IPS DF 6.9 (cell line): ENCODE measurements around the gene CCDC24.
A peak's percentile ranks its signal among the peaks of the same experiment; 100 is the strongest.

Experiments used
- DNase-seq: peaks from one replicate; pipeline ENCODE4 v3.0.0-alpha.2; 2013; ENCODE audit warnings: low read depth, low spot score
- H3K27ac ChIP-seq: one replicate; pipeline ENCODE4 v1.5.1; 2013; ENCODE audit warnings: low read length, control low read depth
- H3K27me3 ChIP-seq: 2 replicates; pipeline ENCODE4 v1.6.1; 2013; ENCODE audit warnings: mild to moderate bottlenecking, low read length; ENCODE audit not compliant: control insufficient read depth, insufficient read depth
- H3K36me3 ChIP-seq: 2 replicates; pipeline ENCODE4 v1.6.1; 2013; ENCODE audit warnings: low read length; ENCODE audit not compliant: control insufficient read depth, insufficient read depth
- H3K4me1 ChIP-seq: 2 replicates; pipeline ENCODE4 v1.6.1; 2013; ENCODE audit warnings: low read length; ENCODE audit not compliant: control insufficient read depth, insufficient read depth
- H3K4me3 ChIP-seq: 2 replicates; pipeline ENCODE4 v1.5.1; 2013; ENCODE audit warnings: mild to moderate bottlenecking, low read length
- H3K9me3 ChIP-seq: 2 replicates; pipeline ENCODE4 v1.6.1; 2013; ENCODE audit warnings: low read length, inconsistent platforms; ENCODE audit not compliant: control insufficient read depth, insufficient read depth
- WGBS: extraction: QIAGEN DNeasy Blood & Tissue Kit; methylation state at CpG from one replicate; pipeline ENCODE4 v1.1.7; 2013; ENCODE audit warnings: mixed read lengths, missing lambda C conversion rate; ENCODE audit not compliant: insufficient read length, insufficient coverage; 5-methylcytosine and 5-hydroxymethylcytosine counted together

The CCDC24 gene

DNA sequence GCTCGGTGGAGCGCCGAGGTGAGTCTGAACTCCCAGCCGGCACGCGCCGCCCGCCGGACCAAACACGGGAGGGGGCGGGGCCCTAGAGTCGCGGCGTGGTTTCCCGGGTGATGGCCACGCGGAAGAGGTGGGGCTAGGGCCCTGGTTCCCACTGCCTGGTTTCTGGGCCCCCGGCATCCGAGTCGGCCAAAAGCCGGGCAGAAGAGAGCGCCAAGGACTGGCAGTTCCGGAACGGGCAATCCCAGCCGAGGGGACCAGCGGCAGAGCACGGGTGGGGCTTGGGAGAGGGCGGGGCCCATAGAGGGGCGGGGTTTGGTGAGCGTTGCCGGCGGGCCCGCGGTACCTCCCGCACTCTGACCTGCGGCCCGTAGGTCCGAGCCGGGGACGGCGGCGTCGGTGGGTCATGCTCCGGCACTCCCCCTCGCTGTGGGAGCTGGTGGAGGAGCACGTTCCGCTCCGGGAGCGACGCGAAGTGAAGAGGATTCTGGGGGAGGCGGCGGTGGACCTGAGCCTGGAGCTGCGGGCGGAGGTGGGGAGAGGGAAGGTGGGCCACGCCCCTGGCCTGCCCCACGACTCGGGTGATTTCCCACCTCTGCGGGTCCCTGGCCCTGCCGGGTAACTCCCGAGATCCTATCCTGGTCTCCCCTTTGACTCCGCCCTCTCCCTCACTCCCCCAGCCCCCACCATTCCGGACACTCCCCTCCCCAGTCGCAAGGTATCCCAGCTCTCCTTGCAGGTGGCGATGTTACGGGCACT is at the start of gene CCDC24:
CCDC24 (plus strand) TSS at position 124 of the 756 bp plus-strand sequence; CDS start at position 404, 280 bp downstream.
- no peak within 1 kb of the TSS for H3K27ac ChIP-seq

DNA sequence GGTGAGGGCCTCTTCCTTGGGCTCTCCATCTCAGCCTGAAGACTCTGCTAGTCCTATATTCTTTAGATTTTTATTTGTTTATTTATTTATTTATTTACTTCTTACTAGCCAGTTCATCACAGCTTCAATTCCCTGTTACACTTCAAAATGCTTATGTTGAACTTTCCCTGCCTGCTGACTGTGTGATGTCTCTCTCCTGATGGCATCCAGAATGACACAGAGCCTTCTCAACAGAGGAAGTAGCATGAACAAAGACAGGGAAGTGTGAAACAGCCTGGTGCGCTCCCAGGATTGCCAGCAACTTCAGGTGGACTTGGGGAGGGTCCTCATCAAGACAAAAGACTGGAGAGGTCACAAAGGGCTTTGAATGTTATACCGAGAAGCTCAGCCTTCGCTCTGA is 49.0 kb upstream of the CCDC24 start:
- no peak for DNase-seq
- WGBS = no CpG with 5 or more reads among the region's 3 CpGs
- H3K27ac ChIP-seq = no peak overlapping the region
- H3K9me3 ChIP-seq = no peaks in the 10 kb centered on the region
- H3K4me3 ChIP-seq = no peak overlapping the region
- no peaks in the 10 kb centered on the region for H3K36me3 ChIP-seq
- 0 out of 2 replicates have a peak, but pooled peaks cover 4% of the 10 kb centered on the region for H3K4me1 ChIP-seq
- H3K27me3 ChIP-seq = no peaks in the 10 kb centered on the region

More for the DNA sequence above, at the start of gene CCDC24:
- H3K4me1 ChIP-seq = peaks cover 4% of the 10 kb centered on the region; the same call in 1 of the 2 replicates
- H3K9me3 ChIP-seq = no peaks in the 10 kb centered on the region
- H3K27me3 ChIP-seq = no peaks in the 10 kb centered on the region
- H3K4me3 ChIP-seq = peak within 1 kb of the TSS; percentile 67; the same call in 1 of the 2 replicates
- peak; percentile 50 for DNase-seq
- WGBS = no CpG with 5 or more reads among the region's 66 CpGs
- H3K36me3 ChIP-seq = no peaks in the 10 kb centered on the region

DNA sequence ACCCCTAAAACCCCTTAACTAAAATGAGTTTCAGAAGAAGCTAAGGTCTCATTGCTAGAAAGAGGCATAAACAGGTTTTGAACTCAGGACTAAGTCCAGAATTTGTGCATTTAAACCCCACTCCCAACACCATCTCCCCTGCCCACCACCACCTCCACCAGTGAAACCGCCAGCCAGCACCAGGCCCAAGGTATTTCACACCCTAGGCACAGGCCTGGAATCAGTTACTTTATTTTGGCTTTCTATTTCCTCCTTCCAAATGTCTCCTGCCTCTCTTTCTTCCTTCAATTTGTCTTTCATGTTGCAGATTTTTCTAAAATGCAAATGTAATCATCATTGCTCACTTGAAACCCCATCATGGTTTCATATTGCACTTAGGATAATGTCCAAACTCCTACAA is 46.5 kb upstream of the CCDC24 start:
- peaks cover 3% of the 10 kb centered on the region; the same call in 1 of the 2 replicates for H3K4me1 ChIP-seq
- WGBS = no CpG with 5 or more reads among the region's 1 CpG
- no peak for DNase-seq
- no peak overlapping the region for H3K4me3 ChIP-seq
- H3K9me3 ChIP-seq = no peaks in the 10 kb centered on the region
- no peaks in the 10 kb centered on the region for H3K27me3 ChIP-seq
- H3K36me3 ChIP-seq = no peaks in the 10 kb centered on the region
- H3K27ac ChIP-seq = no peak overlapping the region

DNA sequence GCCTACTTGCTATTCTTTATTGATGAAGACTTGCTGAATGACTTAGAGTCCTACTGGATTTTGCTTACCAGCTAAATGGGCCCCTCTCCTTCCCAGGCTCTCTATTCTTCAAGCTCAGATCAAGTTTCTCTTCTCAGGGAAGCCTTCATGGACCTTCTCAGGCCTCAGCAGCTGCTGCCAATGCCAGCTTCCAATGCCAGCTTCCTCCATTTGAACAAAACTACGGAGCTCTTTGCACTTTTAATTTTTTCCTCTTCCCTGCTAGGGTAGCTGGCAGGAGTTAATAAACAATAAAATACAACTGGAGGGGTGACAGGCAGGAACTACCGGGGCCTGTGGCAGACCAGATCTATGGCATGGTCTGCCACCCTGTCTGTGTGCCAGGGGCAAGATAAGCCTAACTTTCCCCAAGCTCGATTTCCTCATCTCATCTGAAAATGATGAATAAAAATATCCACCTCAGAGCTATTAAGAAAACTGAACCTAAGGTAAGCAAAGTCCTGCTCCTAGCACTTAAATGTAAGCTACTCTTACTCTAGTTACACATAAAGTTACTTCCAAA is 45.6 kb upstream of the CCDC24 start:
- H3K9me3 ChIP-seq = no peaks in the 10 kb centered on the region
- no CpG with 5 or more reads among the region's 3 CpGs for WGBS
- no peak for DNase-seq
- H3K27me3 ChIP-seq = no peaks in the 10 kb centered on the region
- H3K36me3 ChIP-seq = no peaks in the 10 kb centered on the region; the same call in 1 of the 2 replicates
- no peak overlapping the region; the same call in 1 of the 2 replicates for H3K4me3 ChIP-seq
- peaks cover 3% of the 10 kb centered on the region; the same call in 1 of the 2 replicates for H3K4me1 ChIP-seq
- H3K27ac ChIP-seq = no peak overlapping the region

DNA sequence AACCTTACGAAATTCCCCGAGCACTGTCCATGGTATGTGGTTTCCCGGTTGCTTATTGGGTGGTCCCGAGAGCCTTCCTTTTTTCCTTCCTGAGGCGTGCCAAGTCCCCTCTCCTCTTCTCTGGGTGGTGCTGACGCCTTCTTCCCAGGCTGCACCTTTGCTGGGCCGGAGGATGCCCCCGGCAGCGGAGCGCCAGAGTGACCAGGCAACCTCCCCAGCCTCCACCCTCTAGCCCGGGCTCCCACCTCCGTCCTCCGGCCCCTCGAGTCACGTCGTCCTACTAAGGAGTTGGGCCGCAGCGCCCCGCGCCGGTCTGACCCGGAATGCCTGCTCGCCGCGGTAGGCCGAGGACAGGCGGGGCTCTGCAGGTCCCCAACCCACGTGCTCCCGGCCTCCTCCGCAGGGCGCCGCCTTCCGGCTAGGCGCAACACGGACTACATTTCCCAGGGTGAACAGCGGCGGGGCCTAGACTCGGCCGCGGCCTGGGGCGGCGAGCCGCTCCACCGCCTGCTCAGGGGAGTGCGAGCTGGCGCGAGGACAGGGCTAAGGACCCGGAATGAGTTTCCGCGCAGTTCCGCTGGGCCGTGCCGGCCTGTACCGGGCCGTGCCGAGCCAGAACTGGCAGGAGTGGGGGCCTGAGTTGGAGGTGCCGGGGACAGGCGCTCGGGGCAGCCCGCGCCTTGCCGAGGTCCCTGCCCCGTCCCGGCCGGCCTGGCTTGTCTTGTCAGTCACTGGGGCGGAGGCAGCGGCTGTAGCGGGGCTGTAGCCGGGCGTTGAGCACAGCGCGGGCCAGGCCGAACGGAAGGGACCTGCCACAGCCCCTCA is 45.0 kb upstream of the CCDC24 start, which contains the start of gene IPO13:
IPO13 (plus strand) TSS at position 715 of the 825 bp plus-strand sequence. CDS start 651 bp downstream, outside the sequence.
- H3K9me3 ChIP-seq = no peaks in the 10 kb centered on the region
- no peaks in the 10 kb centered on the region; the same call in 1 of the 2 replicates for H3K36me3 ChIP-seq
- no CpG with 5 or more reads among the region's 74 CpGs for WGBS
- no peak for DNase-seq
- peaks cover 3% of the 10 kb centered on the region; the same call in 1 of the 2 replicates for H3K4me1 ChIP-seq
- H3K4me3 ChIP-seq = peak within 1 kb of the TSS; percentile 79
- no peak within 1 kb of the TSS for H3K27ac ChIP-seq
- H3K27me3 ChIP-seq = no peaks in the 10 kb centered on the region

DNA sequence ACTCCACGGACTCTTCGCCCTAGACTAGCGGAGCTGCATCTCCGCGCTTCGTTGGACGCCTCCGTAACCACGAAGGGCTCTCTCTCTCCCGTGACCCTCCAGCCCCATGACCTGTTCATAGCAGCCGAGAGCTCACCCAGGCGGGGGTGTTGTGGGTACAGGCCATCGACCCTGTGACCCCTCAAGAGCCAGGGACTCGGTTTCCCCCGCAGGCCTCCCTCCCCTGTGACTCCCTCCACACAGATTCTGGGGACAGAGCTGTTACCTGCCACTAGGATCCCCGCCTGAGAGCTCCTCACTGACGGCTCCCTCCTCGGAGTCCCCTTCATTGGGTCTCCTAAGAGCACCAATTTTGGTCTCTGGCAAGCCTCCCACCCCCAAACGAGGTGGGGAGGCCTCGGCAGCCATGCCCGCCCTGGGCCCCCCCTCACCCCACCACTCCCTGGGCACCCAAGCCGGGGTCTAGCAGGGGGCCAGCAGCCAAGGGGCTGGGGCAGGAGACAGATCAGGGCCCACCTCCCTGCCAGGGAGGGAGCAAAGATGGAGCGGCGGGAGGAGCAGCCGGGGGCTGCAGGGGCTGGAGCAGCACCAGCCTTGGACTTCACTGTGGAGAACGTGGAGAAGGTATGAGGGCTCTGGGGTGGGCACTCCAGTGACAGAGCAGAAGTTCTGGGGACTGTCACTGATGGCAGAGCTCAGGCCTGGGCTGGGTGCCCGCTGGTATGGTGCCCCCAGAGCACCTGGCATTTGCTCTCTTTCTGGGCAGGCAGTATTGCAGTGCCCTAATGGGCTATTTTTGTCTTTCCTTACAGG is 44.1 kb upstream of the CCDC24 start:
- Histone ChIP-seq H3K4me1 (peaks cover 3% of the 10 kb centered on the region; the same call in 1 of the 2 replicates), H3K4me3 (peak overlapping the region; percentile 79), H3K27ac (no peak overlapping the region), H3K9me3 (no peaks in the 10 kb centered on the region), H3K36me3 (no peaks in the 10 kb centered on the region; the same call in 1 of the 2 replicates), H3K27me3 (no peaks in the 10 kb centered on the region)
- no peak for DNase-seq
- WGBS = no CpG with 5 or more reads among the region's 27 CpGs

DNA sequence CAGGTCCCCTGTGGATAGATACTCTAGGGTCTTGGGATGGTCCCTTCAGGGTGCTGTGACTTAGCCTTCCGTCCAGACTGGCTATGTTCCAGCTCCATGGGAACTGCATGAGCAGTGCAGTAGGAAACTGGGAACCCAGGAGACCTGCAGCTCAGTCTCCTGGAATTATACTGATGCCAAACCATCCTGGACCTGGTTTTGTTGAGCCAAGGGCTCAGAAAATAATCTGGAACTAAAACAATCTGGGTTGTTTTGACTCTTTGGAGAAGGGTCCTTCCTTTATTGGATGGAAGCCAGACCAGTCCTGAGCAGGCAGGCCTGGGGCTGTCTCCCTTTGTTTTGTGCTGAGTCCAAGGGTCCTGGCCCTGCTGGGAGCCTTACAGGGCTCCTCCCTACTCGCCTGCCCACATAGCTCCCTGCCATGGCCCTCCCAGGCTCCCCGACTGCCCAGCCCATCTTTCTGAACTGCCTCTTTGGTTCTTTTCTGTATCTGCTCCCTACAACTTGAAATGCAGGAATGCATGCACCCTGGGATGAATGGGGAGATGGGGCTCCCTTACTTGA is 43.4 kb upstream of the CCDC24 start:
- no peak for DNase-seq
- no peak overlapping the region for H3K27ac ChIP-seq
- H3K4me3 ChIP-seq = no peak overlapping the region
- H3K4me1 ChIP-seq = peaks cover 3% of the 10 kb centered on the region; the same call in 1 of the 2 replicates
- no CpG with 5 or more reads among the region's 3 CpGs for WGBS
- no peaks in the 10 kb centered on the region for H3K9me3 ChIP-seq
- H3K36me3 ChIP-seq = no peaks in the 10 kb centered on the region; the same call in 1 of the 2 replicates
- no peaks in the 10 kb centered on the region for H3K27me3 ChIP-seq

DNA sequence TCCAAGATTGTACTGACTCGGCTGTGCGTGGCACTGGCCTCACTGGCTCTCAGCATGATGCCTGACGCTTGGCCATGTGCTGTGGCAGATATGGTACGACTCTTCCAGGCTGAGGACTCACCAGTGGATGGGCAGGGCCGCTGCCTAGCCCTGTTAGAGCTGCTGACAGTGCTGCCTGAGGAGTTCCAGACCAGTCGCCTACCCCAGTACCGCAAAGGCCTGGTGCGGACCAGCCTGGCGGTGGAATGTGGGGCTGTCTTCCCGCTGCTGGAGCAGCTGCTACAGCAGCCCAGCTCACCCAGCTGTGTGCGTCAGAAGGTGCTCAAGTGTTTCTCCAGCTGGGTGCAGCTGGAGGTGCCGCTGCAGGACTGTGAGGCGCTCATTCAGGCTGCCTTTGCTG is 41.7 kb upstream of the CCDC24 start:
- H3K4me3 ChIP-seq = no peak overlapping the region
- peaks cover 6% of the 10 kb centered on the region for H3K4me1 ChIP-seq
- no peaks in the 10 kb centered on the region for H3K9me3 ChIP-seq
- no peak overlapping the region for H3K27ac ChIP-seq
- DNase-seq = no peak
- no peaks in the 10 kb centered on the region; the same call in 1 of the 2 replicates for H3K36me3 ChIP-seq
- H3K27me3 ChIP-seq = no peaks in the 10 kb centered on the region
- no CpG with 5 or more reads among the region's 13 CpGs for WGBS
